ENCODE measurements around the gene UBE2J2. TPM values are rescaled to one million over a fixed set of nuclear protein-coding genes. Genes with fewer than 3 reads are reported as not detected.

UBE2J2 gene
- total and polyA plus RNA-seq, 7 donors: 32.4 to 63.6 (median 34.2) TPM

GRCh38 chr1:1228187-1228586, 45.5 kb downstream of the UBE2J2 start:
- 94 to 95% methylated on average over 30 of the region's 30 CpGs for WGBS, 2 donors
- H3K4me3 ChIP-seq: no peak overlapping the region
- H3K27ac ChIP-seq: no peak overlapping the region
- no peaks in the 10 kb centered on the region for H3K27me3 ChIP-seq
- TF ChIP-seq CTCF (IDR thresholded peaks at IDR 0.05) (no peak), POLR2AphosphoS5 (IDR thresholded peaks at IDR 0.05) (no peak), EP300 (IDR thresholded peaks at IDR 0.05) (no peak), POLR2A (IDR thresholded peaks at IDR 0.05) (no peak)
- intact Hi-C loops (cut with DNase I): no loop called here
- DNase-seq: no peak
- H3K36me3 ChIP-seq: peaks cover 17 to 59% (median 43%) of the 10 kb centered on the region in 4 donors
- peaks cover 0 to 42% (median 30%) of the 10 kb centered on the region in 4 donors for H3K4me1 ChIP-seq
- H3K9me3 ChIP-seq: no peaks in the 10 kb centered on the region

- H3K36me3 ChIP-seq: peaks cover 25 to 67% (median 50%) of the 10 kb centered on the region in 4 donors
- H3K27me3 ChIP-seq: no peaks in the 10 kb centered on the region
- DNase-seq: no peak
- peaks cover 0 to 34% (median 22%) of the 10 kb centered on the region in 4 donors for H3K4me1 ChIP-seq
- no peak overlapping the region for H3K4me3 ChIP-seq
- intact Hi-C loops (cut with DNase I): no loop called here
- no peak overlapping the region for H3K27ac ChIP-seq
- 95 to 97% methylated on average over 25 of the region's 25 CpGs for WGBS, 2 donors
- TF ChIP-seq POLR2A (IDR thresholded peaks at IDR 0.05) (no peak), CTCF (IDR thresholded peaks at IDR 0.05) (no peak), POLR2AphosphoS5 (IDR thresholded peaks at IDR 0.05) (no peak), EP300 (IDR thresholded peaks at IDR 0.05) (no peak)
- no peaks in the 10 kb centered on the region for H3K9me3 ChIP-seq
Measured at GRCh38 chr1:1227386-1227785, 46.3 kb downstream of the UBE2J2 start.

GRCh38 chr1:1226566-1227362, 46.9 kb downstream of the UBE2J2 start:
- 91 to 93% methylated on average over 44 of the region's 44 CpGs for WGBS, 2 donors
- H3K27me3 ChIP-seq: no peaks in the 10 kb centered on the region
- no peak for DNase-seq
- peaks cover 31 to 73% (median 55%) of the 10 kb centered on the region in 4 donors for H3K36me3 ChIP-seq
- no peak for TF ChIP-seq POLR2AphosphoS5 (IDR thresholded peaks at IDR 0.05)
- no peak for TF ChIP-seq EP300 (IDR thresholded peaks at IDR 0.05)
- no peak for TF ChIP-seq CTCF (IDR thresholded peaks at IDR 0.05)
- TF ChIP-seq POLR2A (IDR thresholded peaks at IDR 0.05): no peak
- H3K9me3 ChIP-seq: no peaks in the 10 kb centered on the region
- H3K4me1 ChIP-seq: peaks cover 0 to 34% (median 22%) of the 10 kb centered on the region in 4 donors
- H3K4me3 ChIP-seq: no peak overlapping the region
- intact Hi-C loops (cut with DNase I): no loop called here
- H3K27ac ChIP-seq: no peak overlapping the region

GRCh38 chr1:1225913-1226312, 47.7 kb downstream of the UBE2J2 start:
- TF ChIP-seq POLR2AphosphoS5 (IDR thresholded peaks at IDR 0.05) (no peak), POLR2A (IDR thresholded peaks at IDR 0.05) (no peak), CTCF (IDR thresholded peaks at IDR 0.05) (no peak), EP300 (IDR thresholded peaks at IDR 0.05) (no peak)
- 89 to 91% methylated on average over 18 of the region's 18 CpGs for WGBS, 2 donors
- H3K36me3 ChIP-seq: peaks cover 39 to 82% (median 58%) of the 10 kb centered on the region in 4 donors
- intact Hi-C loops (cut with DNase I): no loop called here
- no peak for DNase-seq
- H3K27me3 ChIP-seq: no peaks in the 10 kb centered on the region
- no peak overlapping the region for H3K27ac ChIP-seq
- H3K9me3 ChIP-seq: no peaks in the 10 kb centered on the region
- no peak overlapping the region for H3K4me3 ChIP-seq
- H3K4me1 ChIP-seq: peaks cover 0 to 32% (median 20%) of the 10 kb centered on the region in 4 donors
